ENCODE data around the gene PHTF2.
"Not testable (repeated sequence)": the region's sequence is repeated elsewhere in the genome, so short reads cannot be mapped to it uniquely, and the experiment has no call there.

GRCh38 chr7:77873416-77874327 lies 75.1 kb downstream of the PHTF2 start:
- not testable (repeated sequence) for TF ChIP-seq FOS, RFX5, BHLHE40 (IDR thresholded peaks at IDR 0.05; ENCODE audit: low read depth, low read length)
- TF ChIP-seq, protein P1, sequence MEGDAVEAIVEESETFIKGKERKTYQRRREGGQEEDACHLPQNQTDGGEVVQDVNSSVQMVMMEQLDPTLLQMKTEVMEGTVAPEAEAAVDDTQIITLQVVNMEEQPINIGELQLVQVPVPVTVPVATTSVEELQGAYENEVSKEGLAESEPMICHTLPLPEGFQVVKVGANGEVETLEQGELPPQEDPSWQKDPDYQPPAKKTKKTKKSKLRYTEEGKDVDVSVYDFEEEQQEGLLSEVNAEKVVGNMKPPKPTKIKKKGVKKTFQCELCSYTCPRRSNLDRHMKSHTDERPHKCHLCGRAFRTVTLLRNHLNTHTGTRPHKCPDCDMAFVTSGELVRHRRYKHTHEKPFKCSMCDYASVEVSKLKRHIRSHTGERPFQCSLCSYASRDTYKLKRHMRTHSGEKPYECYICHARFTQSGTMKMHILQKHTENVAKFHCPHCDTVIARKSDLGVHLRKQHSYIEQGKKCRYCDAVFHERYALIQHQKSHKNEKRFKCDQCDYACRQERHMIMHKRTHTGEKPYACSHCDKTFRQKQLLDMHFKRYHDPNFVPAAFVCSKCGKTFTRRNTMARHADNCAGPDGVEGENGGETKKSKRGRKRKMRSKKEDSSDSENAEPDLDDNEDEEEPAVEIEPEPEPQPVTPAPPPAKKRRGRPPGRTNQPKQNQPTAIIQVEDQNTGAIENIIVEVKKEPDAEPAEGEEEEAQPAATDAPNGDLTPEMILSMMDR (conservative IDR thresholded peaks at IDR 0.05; ENCODE audit: low read depth, low read length) = not testable (repeated sequence)

Measured in IMR-90 (cell line).